Spleen (tissue), 11 donors: ENCODE results near the gene SAA4. TPM values are rescaled to one million over a fixed set of nuclear protein-coding genes. Genes with fewer than 3 reads are reported as not detected.
"Not testable (repeated sequence)": the region's sequence is repeated elsewhere in the genome, so short reads cannot be mapped to it uniquely, and the experiment has no call there.

ENCODE experiments used
- DNase-seq: peaks from one replicate; pipeline ENCODE4 v3.0.0-alpha.2; 2020
- H3K27ac ChIP-seq, 8 donors: fragments of 200-600 bp; sonication (generic) in 7 of 8; 1 replicate in 4 of 8; 2 replicates in 4 of 8; pipeline versions ENCODE4 v1.5.0 to v1.8.0; 2016 to 2021; ENCODE audit warnings: inconsistent platforms in 4 of 8, mild to moderate bottlenecking in 4 of 8, moderate library complexity in 1 of 8
- H3K27me3 ChIP-seq, 7 donors: fragments of 200-600 bp; sonication (generic) in 6 of 7; replicated peaks in 1 of 7; 1 replicate in 4 of 7; 2 replicates in 3 of 7; pipeline versions ENCODE4 v1.5.0 to v1.8.0; 2016 to 2021; ENCODE audit warnings: inconsistent platforms in 3 of 7, mild to moderate bottlenecking in 1 of 7
- H3K36me3 ChIP-seq, 6 donors: fragments of 200-600 bp; sonication (generic) in 5 of 6; 1 replicate in 4 of 6; 2 replicates in 2 of 6; pipeline versions ENCODE4 v1.5.0 to v1.8.0; 2016 to 2021; ENCODE audit warnings: inconsistent platforms in 2 of 6
- H3K4me1 ChIP-seq, 6 donors: fragments of 200-600 bp; sonication (generic) in 5 of 6; 1 replicate in 3 of 6; 2 replicates in 3 of 6; pipeline versions ENCODE4 v1.5.0 to v1.8.0; 2016 to 2021; ENCODE audit warnings: inconsistent platforms in 3 of 6
- H3K4me3 ChIP-seq, 8 donors: fragments of 200-600 bp; sonication (generic) in 7 of 8; 1 replicate in 4 of 8; 2 replicates in 4 of 8; pipeline versions ENCODE4 v1.5.0 to v1.8.0; 2016 to 2021; ENCODE audit warnings: inconsistent platforms in 4 of 8, mild to moderate bottlenecking in 4 of 8, moderate library complexity in 2 of 8
- H3K9me3 ChIP-seq, 8 donors: fragments of 200-600 bp; sonication (generic) in 7 of 8; 1 replicate in 4 of 8; 2 replicates in 4 of 8; pipeline versions ENCODE4 v1.5.0 to v1.8.0; 2016 to 2021; ENCODE audit warnings: inconsistent platforms in 4 of 8
- CTCF ChIP-seq, 11 experiments: fragments of 200-600 bp in 7 of 11; fragments of 450-650 bp in 4 of 11; sonication (generic) in 4 of 11; IDR thresholded peaks in 8 of 11; conservative IDR thresholded peaks in 3 of 11; 1 replicate in 7 of 11; 2 replicates in 4 of 11; pipeline versions ENCODE4 v1.4.0 to v1.8.0; 2016 to 2021; ENCODE audit warnings: antibody characterized with exemption in 11 of 11, inconsistent platforms in 4 of 11, mild to moderate bottlenecking in 1 of 11
- POLR2A ChIP-seq, 3 donors: fragments of 450-650 bp; IDR thresholded peaks; one replicate each; pipeline ENCODE4 v1.5.1; 2017; ENCODE audit warnings: antibody characterized with exemption in 3 of 3, mild to moderate bottlenecking in 1 of 3
- POLR2AphosphoS5 ChIP-seq, 3 donors: sonication (generic); formaldehyde crosslinking; IDR thresholded peaks; one replicate each; pipeline ENCODE4 v1.5.1; 2017; ENCODE audit warnings: antibody characterized with exemption in 3 of 3
- WGBS, 5 donors: extraction: QIAGEN DNeasy Blood & Tissue Kit in 3 of 5; methylation state at CpG; one replicate each; pipeline versions ENCODE4 v1.1.5 to v1.1.7; 2013 to 2018; 5-methylcytosine and 5-hydroxymethylcytosine counted together
- intact Hi-C: fragments of 100-400 bp; cut with DNase I; formaldehyde crosslinking; loops from one replicate; pipeline ENCODE4 v1.15.0; 2023; ENCODE audit warnings: low total_unique reads
- polyA plus RNA-seq, 3 donors: library from polyadenylated mRNA; stranded (reverse); fragments of 200-250 nt; gene quantifications; one replicate each; pipeline ENCODE4 v1.2.1, GENCODE V29; 2013
- total RNA-seq, 7 donors: library from RNA; depleted of rRNA in 3 of 7; stranded (reverse); fragments of >200 nt in 3 of 7; fragmentation: NEBNext Ultra II Directional in 4 of 7; extraction: Animal tissue kit (Norgen Biotek cat#: 25700) in 4 of 7; gene quantifications; one replicate each; pipeline versions ENCODE4 v1.1.0 to v1.2.1, GENCODE V29; 2016 to 2021
- donor health status: healthy with polysubstance abuse.
- donor health status: DM: no; HTN: no; CAD: no; lungs with moderate emphysema.
- donor health status: DM: no; HTN: no; CAD: no.
- donor health status: Bipolar disorder and iron deficiency.
- donor health status: healthy.
- donor health status: DM: no; HTN: no; CAD: no.
- donor health status: DM: yes; HTN: yes; CAD: no.

SAA4 gene
- total and polyA plus RNA-seq, 10 donors, result 0.22 TPM; not detected in 9

GRCh38 chr11:18209058-18209457, 27.5 kb downstream of the SAA4 start:
- TF ChIP-seq POLR2A (IDR thresholded peaks at IDR 0.05) (no peak), POLR2AphosphoS5 (IDR thresholded peaks at IDR 0.05) (no peak), CTCF (IDR thresholded peaks at IDR 0.05 in 8 of 11, conservative IDR thresholded peaks at IDR 0.05 in 3 of 11) (no peak)
- WGBS, 5 donors, result 27 to 50% (median 33%) methylated on average over 22 to 33 of the region's 33 CpGs
- H3K4me3 ChIP-seq, result no peak overlapping the region
- intact Hi-C loops, result no loop called here
- no peaks in the 10 kb centered on the region for H3K9me3 ChIP-seq
- DNase-seq, result no peak
- H3K4me1 ChIP-seq, result no peaks in the 10 kb centered on the region
- H3K36me3 ChIP-seq, result no peaks in the 10 kb centered on the region
- no peak overlapping the region for H3K27ac ChIP-seq
- H3K27me3 ChIP-seq, result peaks cover 0 to 32% (median 0%) of the 10 kb centered on the region in 7 donors

DNA sequence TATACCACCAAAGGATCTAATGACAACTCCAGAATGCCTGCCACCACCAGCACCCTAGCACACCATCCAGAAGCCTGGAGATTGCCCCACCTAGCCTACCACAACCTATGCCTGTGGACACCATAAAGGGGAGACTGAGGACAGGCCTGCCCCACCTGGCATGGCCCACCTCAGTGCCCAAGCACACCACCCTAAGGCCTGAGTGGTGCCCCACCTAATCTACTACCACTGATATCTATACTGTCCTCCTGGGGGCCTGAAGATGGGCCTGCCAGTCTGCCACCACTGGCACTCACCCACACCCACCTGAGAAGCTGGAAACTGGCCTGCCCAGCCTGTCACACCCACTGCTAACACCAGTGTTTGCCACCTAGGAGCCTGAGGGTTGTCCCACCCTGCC, 31.8 kb downstream of the SAA4 start:
- H3K36me3 ChIP-seq, result no peaks in the 10 kb centered on the region
- intact Hi-C loops, result no loop called here
- no peaks in the 10 kb centered on the region for H3K4me1 ChIP-seq
- peaks cover 0 to 37% (median 0%) of the 10 kb centered on the region in 7 donors for H3K27me3 ChIP-seq
- no peak overlapping the region for H3K4me3 ChIP-seq
- H3K27ac ChIP-seq, result no peak overlapping the region
- TF ChIP-seq POLR2AphosphoS5 (IDR thresholded peaks at IDR 0.05), result no peak
- TF ChIP-seq CTCF (IDR thresholded peaks at IDR 0.05 in 8 of 11, conservative IDR thresholded peaks at IDR 0.05 in 3 of 11), result no peak
- TF ChIP-seq POLR2A (IDR thresholded peaks at IDR 0.05), result no peak
- no peaks in the 10 kb centered on the region for H3K9me3 ChIP-seq
- no peak for DNase-seq

DNA sequence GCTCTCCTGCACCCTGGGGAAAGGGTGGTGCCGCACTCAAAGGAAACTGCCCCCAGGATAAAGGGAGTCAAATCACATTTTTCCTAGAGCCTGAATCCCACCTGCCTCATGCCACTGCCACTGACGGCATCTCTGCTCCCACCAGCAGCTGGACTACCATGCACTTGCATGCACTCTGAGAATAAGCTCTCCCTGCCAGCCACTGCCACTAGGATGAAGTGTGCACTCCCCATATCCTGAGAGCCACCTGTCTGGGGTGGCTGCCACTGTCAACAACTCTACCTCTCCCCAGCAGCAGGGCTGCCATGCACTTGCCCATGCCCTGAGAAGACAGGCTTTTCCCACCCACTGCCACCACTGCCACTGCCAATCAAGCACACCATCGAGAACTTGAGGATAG, 32.4 kb downstream of the SAA4 start:
- H3K27ac ChIP-seq, result no peak overlapping the region
- H3K36me3 ChIP-seq, result no peaks in the 10 kb centered on the region
- H3K9me3 ChIP-seq, result no peaks in the 10 kb centered on the region
- H3K4me1 ChIP-seq, result no peaks in the 10 kb centered on the region
- intact Hi-C loops, result no loop called here
- peaks cover 0 to 32% (median 0%) of the 10 kb centered on the region in 7 donors for H3K27me3 ChIP-seq
- no peak overlapping the region for H3K4me3 ChIP-seq
- DNase-seq, result no peak
- 71 to 96% (median 86%) methylated on average over 3 of the region's 3 CpGs for WGBS, 5 donors
- TF ChIP-seq POLR2AphosphoS5 (IDR thresholded peaks at IDR 0.05) (no peak), CTCF (IDR thresholded peaks at IDR 0.05 in 8 of 11, conservative IDR thresholded peaks at IDR 0.05 in 3 of 11) (no peak), POLR2A (IDR thresholded peaks at IDR 0.05) (no peak)

DNA sequence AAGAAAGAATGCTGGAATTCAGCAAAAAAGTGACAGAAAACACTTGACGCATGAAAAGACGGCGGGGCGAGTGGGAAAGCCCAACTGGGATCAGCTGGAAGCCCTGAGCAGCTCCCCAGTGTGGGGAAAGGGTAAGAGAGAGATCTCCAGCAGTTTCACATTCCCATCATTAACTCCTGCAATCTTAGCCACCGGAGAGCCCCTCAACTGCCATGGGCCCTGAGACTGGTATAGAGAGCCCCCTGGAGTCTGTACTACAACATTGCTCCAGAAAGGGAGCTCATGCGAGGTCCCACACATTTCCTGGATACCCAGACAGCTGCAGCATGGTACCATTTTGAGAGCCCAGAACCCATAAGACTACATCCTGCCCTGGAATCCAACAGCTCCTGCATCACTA, 32.9 kb downstream of the SAA4 start:
- Histone ChIP-seq H3K9me3 (no peaks in the 10 kb centered on the region), H3K4me1 (no peaks in the 10 kb centered on the region), H3K27ac (no peak overlapping the region), H3K27me3 (peaks cover 0 to 27% (median 0%) of the 10 kb centered on the region in 7 donors), H3K4me3 (no peak overlapping the region), H3K36me3 (no peaks in the 10 kb centered on the region)
- WGBS, 5 donors, result 12 to 22% (median 14%) methylated on average over 6 of the region's 6 CpGs
- TF ChIP-seq POLR2AphosphoS5 (IDR thresholded peaks at IDR 0.05) (no peak), CTCF (IDR thresholded peaks at IDR 0.05 in 8 of 11, conservative IDR thresholded peaks at IDR 0.05 in 3 of 11) (peak in 5 of 11 experiments; percentile 17 to 48 (median 32))
- DNase-seq, result no peak
- intact Hi-C loops, result no loop called here

GRCh38 chr11:18197738-18198137, 38.9 kb downstream of the SAA4 start:
- H3K9me3 ChIP-seq, H3K4me3 ChIP-seq, intact Hi-C loops, H3K4me1 ChIP-seq, H3K27me3 ChIP-seq, H3K27ac ChIP-seq, H3K36me3 ChIP-seq, DNase-seq: not testable (repeated sequence)
- 53 to 82% (median 68%) methylated on average over 3 of the region's 3 CpGs for WGBS, 5 donors
